GM19099 (cell line): Measurements from ENCODE around the gene CCDC82.

ENCODE experiments used
- POLR2A ChIP-seq: IDR thresholded peaks from 3 replicates; pipeline ENCODE4 v1.6.1; 2011; ENCODE audit warnings: low read depth; ENCODE audit not compliant: insufficient read length; ENCODE audit errors: extremely low read depth

The CCDC82 gene

DNA sequence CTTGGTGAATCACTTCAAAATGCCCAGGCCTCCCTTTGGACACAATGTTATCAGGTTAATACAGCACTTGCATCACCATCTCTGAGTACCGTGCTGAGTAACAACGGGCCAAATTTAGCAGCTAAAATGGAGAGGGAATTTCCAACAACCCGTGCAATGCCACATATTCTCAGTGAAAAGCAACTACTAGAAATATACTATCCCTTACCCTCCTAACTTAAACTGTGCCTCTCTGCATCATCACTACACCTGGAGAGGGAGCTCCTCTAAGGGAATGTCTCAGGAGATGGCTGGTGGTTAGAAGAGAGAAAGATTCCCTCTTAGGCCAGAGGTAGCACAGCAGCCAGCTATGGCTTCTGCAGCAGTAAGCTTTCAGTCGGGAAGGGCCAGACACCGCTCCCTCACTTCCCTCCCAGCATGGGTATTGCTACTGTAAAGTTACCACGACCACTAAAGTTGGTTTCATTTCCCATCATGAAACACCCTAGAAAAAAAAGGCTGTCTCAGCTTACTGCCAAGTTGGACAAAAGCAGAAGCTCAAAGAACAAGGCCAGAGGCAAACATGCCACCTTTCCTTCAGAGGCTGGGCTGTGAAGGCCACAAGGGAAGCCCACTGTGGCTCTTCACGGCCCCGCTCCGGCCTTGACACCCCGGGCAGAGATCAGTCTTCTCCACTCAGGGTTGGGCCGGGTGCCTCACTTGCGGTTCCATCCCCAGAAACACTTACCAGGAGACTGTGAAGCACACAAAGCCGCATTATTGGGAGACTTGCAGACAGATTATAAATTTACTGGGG, 50.6 kb downstream of the CCDC82 start:
- TF ChIP-seq POLR2A, result peak; percentile 40

DNA sequence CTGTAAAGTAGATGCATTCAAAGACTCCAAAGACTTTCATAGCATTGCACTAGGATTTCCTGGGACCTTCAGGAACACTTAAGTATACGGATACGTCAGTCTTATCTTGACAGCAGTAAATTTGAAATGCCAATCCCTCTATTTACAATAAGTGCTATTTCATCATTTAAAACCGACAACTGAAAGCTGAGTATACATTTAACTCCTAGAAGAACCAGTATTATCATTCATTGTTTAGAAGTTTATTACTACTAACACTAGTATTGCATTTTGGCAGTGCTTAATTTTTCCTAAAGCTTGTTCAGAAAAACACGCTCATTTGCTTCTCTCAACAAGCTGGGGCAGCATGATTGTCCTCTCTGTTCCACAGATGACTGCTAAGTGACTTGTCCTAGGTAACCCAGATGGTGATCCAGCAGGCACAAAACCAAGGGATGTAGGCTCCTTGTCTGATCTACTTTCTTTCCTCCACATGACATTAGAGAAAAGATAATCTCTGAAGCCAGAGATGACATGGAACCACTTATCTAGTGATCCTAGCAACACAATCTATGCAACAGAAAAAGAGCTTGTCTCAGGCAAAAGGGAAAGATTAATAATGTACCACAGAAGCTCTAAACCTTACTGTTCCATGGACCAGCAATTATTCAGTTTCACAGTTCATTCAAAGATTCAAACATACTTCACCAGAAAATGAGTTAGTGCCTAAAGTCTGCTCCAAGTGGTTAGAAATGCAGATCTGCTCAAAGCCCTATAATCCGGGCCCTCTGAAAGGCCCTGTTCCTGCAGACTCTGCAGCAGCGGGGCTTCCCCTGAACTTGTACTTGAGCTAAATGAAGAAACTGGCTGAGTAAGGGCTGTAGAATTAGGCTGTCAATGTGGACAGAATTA, 51.9 kb downstream of the CCDC82 start:
- no peak for TF ChIP-seq POLR2A

DNA sequence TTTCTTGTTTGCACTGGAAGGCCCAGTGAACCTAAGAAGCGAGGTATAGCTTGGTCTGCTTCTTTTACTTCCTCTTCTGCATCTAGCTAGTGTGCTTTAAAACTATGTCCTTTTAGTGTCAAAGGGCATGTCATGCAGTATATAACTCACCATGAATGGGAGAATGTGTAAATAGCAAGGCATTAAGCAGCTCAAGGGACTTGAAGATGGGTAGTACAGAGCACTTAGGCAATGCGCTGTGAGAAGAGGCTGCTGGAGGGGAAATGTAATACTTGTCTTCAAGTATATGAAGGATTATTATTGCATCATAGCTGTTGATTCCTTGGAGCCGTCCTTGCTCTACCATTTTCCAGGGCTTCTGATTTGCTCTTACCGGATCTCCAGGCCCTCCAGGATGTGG, 54.3 kb downstream of the CCDC82 start:
- no peak for TF ChIP-seq POLR2A

DNA sequence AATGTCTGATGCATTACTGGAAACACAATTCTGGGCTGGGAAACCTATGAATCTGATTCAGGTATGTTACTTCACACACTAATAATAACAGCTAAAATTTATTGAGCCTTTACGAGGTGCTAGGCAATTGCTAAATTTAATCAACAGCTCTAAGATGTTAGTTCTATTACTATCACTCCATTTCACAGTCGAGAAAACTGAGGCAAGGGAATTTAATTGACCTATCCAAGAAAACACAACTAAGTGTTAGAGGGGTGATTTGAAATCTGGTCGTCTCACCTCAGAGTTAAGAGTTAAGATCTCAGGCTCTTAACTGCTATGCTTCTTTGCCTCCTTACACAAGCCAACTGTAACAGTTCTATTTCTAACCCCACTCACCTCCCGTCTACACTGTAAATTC, 55.5 kb downstream of the CCDC82 start:
- TF ChIP-seq POLR2A, result no peak

DNA sequence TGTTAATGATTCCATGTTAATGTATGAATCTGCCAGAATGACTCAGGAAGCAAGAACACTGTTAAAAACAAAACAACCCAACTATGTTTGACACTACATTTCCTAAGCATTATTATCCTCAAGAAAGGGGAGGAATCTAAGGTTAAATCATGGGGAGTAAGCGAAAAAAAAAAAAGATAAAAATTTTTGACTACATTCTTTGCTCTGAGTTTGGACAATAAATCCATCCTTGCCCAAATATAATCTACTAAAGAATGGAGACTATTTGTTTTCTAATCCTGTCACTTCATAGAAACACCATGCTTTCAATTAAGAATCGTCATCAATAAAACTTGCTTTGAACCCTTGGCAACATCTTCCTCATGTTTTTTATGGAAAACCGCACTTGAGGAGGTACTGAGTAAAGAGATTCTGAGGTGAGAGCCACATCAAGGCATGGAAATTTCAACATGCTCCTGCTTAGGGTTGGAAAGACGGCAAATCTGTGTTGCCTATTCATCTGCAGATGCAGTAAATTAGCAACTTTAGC, 56.5 kb downstream of the CCDC82 start:
- TF ChIP-seq POLR2A, result no peak

DNA sequence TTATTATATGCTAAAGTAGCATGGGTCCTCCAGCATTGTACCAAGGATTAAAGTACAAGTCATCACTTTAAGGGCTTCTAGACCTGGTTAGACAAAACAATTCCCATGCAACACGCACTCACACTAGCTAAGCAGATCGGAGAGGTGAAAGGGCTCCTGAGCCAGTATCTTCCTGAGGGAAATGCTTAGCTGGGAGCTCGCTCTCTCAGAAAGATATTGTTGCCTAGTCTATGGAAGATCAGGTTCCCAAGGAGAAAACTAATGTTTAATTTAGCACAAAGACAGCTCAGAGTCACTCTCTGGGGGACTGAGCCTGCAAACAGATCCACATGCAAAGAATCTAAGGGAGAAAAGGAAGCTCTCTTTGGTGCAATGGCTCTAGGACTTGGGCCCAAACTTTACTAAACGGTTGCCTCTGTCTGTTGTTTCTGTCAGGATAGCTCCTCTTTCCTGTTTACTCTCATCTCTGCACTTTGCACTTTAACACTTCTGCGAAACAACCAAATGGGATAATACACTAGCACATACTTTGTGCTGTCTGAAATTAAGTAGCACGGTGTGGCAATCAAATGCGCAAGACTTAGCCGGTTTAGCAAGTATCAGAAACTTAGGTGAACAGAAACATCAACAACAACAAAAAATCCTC, 57.5 kb downstream of the CCDC82 start:
- no peak for TF ChIP-seq POLR2A

DNA sequence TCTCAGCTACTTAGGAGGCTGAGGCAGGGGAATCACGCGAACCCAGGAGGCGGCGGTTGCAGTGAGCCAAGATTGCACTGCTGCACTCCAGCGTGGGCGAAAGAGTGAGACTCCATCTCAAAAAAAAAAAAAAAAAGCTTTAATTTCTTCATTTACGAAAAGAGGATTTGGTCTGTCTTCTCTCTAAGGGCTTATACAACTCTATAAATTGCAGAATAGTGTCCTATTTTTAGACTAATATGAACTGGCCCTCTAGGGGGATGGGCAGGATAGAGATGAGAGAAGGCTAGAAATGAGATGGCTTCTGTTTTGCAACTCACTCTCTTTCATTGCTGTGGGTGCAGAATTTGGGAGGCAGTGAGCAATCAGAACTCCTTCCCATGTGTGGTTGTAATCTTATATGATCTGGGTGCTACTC, 58.0 kb downstream of the CCDC82 start:
- TF ChIP-seq POLR2A, result no peak

DNA sequence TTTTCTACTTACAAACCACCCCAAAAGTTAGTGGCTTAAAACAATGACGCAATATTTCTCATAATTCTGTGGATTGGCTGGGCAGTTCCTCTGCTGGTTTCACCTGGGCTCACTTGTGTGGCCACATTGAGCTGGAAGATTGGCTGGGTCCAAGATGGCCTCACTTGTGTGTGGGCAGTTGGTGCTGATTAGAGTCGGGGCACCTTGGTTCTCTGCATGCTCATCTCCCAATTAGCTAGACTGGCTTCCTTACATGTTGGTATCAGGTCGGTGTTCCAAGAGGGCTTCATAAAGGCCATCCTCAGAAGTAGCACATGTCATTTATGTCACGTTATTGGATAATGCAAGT, 59.2 kb downstream of the CCDC82 start:
- TF ChIP-seq POLR2A, result no peak

DNA sequence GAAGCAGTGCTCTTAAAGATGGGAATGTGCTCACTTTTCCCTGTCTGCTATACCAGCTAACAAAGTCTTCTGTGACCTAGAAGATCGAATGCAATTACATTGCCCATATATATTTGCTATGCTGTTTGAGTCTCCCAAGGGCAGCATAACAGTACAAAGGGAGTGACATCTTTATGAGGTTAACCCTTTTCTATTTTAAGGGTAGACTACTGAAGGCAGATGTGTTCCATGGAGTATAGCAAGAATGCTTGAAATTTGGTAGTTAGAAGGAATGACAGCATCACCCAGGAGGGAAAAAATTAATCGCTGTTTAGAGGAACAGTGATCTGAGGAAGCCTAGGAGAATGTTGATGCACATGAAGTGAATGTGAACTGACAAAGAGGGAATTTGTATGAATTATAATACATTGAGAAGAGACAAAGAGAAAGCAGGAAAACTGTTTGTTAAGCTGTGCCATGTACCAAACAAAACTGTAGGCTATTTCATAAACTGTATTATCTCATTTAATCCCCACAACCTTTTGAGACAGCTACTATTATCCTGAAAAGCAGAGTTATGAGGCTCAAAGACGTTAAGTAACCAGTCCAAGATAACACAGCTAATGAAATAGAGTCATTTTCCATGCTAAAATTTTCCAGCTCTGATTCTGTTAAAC, 59.7 kb downstream of the CCDC82 start:
- TF ChIP-seq POLR2A, result no peak

DNA sequence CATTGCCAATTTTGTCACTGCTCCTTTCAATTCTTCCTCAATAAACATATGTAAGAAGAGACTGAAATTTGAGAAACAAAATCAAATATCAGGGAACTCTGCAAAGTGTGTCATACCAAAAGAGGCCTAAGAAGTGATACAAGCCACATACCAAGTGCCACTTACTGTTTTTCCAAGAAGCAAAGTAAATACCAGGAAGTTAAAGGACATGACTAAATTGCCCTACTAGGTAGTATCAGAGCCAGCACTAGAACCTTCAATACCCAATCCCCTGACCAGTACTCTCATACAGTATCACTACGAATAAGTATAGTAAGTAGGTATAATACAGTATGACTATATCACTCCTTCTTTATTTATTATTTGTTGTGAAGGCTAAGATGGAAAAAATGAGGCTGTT, 60.3 kb downstream of the CCDC82 start:
- no peak for TF ChIP-seq POLR2A

DNA sequence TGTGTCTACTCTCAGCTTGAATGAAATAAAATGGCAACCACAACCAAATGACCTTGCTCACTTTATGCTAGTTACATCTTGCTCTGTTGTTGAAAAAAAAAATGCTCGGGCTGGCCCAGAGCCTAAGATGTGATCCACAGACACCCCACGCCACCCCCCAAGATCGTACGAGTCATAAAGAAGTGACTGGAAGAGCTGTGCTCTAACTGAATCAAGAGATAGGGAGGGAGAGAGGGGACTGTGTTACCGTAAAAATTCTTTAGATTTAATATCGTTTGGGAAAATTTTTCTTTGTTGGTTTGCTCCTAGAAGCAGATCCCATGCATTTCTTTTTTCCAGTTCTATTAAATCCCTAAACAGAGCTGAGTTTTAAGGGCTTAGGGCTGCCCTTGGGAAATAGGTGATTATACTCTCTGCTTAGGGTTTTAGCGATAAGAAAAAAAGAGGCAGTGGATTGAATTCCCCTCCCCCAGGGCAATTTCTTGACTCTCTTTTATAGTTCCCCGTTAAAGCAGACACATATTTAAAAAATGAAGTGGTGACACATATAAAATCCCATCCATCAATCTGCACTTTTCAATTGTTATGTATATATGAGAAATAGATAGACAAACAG, 61.2 kb downstream of the CCDC82 start:
- no peak for TF ChIP-seq POLR2A

DNA sequence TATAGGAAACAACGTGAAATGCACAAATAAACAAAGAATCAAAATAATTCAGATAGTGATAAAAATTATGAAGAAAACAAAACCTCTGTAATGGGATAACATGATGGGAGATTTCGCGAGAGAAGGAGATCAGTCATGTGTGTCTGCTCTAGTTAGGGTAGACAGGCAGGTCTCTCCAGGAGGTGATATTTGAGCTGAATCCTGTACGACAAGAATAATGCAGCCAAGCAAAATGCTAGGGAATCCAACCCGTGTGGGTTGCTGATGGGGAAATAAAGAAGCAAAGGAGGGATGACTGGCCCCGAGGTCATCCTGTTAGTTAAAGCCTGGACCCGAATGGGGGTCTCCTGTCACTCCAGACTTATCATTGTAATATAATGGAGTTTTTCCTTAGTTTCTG, 62.8 kb downstream of the CCDC82 start:
- TF ChIP-seq POLR2A, result no peak

DNA sequence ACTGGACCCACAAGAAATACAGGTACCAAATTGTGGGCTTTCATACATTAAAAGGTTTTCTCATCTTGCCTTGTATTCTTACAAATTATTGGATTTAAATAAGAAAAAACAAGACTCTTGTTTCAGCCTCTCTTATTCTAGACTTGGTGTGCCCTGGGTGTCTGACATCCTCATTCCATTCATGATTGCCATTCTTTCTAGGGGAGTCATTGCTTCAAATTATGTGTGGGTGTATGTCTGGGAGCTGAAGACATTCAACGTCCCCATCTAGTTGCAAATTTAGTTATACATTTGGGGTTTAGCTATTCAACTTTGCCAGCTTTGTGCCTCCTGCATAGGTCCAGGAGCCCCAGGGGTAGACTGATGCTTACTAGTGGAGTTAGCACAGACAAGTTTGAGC, 64.8 kb downstream of the CCDC82 start:
- TF ChIP-seq POLR2A, result no peak

DNA sequence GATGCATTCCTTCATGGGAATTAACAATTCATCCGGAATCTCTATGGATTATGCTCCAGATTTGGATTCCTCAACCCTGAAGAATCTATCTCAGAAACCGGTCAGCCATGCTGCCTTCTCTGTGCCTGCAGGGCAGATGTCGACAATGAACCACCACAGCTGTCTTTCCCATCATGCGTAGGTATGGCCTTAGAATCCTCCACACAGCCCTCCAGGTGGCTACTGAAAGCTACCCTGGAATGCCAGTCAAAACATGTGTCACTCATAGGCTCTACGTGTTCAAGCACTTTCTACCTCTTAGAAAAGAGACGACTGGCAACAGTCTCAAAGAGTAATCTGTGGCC, 66.1 kb downstream of the CCDC82 start:
- TF ChIP-seq POLR2A, result no peak
